DMS 273 treated with DMSO at 0.1 percent for 48 hours (cell line): Measurements from ENCODE around the gene AK4.

Experiments used
- DNase-seq: peaks from one replicate; lab custom pipeline; 2025; lab: John Stamatoyannopoulos, UW

Gene AK4

GRCh38 chr1:65278376-65279069 is 130.5 kb downstream of the AK4 start:
- no peak for DNase-seq

GRCh38 chr1:65279070-65279779 is 131.2 kb downstream of the AK4 start:
- no peak for DNase-seq
